GM23338 (cell line): ENCODE measurements around the gene RAD54L2. TPM values are rescaled to one million over a fixed set of nuclear protein-coding genes. Genes with fewer than 3 reads are reported as not detected.
A peak's percentile ranks its signal among the peaks of the same experiment; 100 is the strongest.

Source experiments
- ATAC-seq: fragments of 200-7000 bp; cut with Tn5 transposase; 3 replicates; pipeline ENCODE4 v1.9.1; 2020
- DNase-seq: peaks from one replicate; pipeline ENCODE4 v3.0.0-alpha.2; 2015; ENCODE audit warnings: low spot score
- H2AFZ ChIP-seq: fragments of 200-600 bp; sonication (generic); 2 replicates; pipeline ENCODE4 v1.8.0; 2016; ENCODE audit warnings: antibody characterized with exemption, mild to moderate bottlenecking, moderate library complexity
- H3F3A ChIP-seq: fragments of 200-600 bp; sonication (generic); replicated peaks from 2 replicates; pipeline ENCODE4 v1.8.0; 2017; ENCODE audit warnings: antibody characterized with exemption, mixed run types, low read depth
- H3K27ac ChIP-seq: fragments of 200-600 bp; sonication (generic); 2 replicates; pipeline ENCODE4 v1.6.1; 2016; ENCODE audit warnings: low read depth
- H3K27me3 ChIP-seq: fragments of 200-600 bp; sonication (generic); 2 replicates; pipeline ENCODE4 v1.8.0; 2016; ENCODE audit warnings: mild to moderate bottlenecking, mixed run types, moderate library complexity; ENCODE audit not compliant: insufficient read depth
- H3K36me3 ChIP-seq: fragments of 200-600 bp; sonication (generic); 2 replicates; pipeline ENCODE4 v1.8.0; 2016; ENCODE audit warnings: mild to moderate bottlenecking; ENCODE audit not compliant: insufficient read depth
- H3K4me1 ChIP-seq: fragments of 200-600 bp; sonication (generic); 2 replicates; pipeline ENCODE4 v1.8.0; 2016; ENCODE audit warnings: mild to moderate bottlenecking, moderate library complexity; ENCODE audit not compliant: insufficient read depth
- H3K4me2 ChIP-seq: fragments of 200-600 bp; sonication (generic); 2 replicates; pipeline ENCODE4 v1.7.1; 2017; ENCODE audit warnings: mixed run types
- H3K4me3 ChIP-seq: fragments of 200-600 bp; sonication (generic); 2 replicates; pipeline ENCODE4 v1.6.1; 2016; ENCODE audit warnings: mixed run types
- H3K79me2 ChIP-seq: fragments of 200-600 bp; sonication (generic); replicated peaks from 2 replicates; pipeline ENCODE4 v1.8.0; 2017; ENCODE audit warnings: mild to moderate bottlenecking; ENCODE audit not compliant: insufficient read depth
- H3K9me2 ChIP-seq: fragments of 200-600 bp; sonication (generic); 2 replicates; pipeline ENCODE4 v1.8.0; 2017; ENCODE audit not compliant: insufficient read depth
- H4K20me1 ChIP-seq: fragments of 200-600 bp; sonication (generic); replicated peaks from 2 replicates; pipeline ENCODE4 v1.8.0; 2017; ENCODE audit warnings: mild to moderate bottlenecking; ENCODE audit not compliant: insufficient read depth
- H3K27ac Mint-ChIP-seq: 2 replicates; pipeline ENCODE4 v1.8.0; 2020; ENCODE audit warnings: inconsistent platforms, mild to moderate bottlenecking, moderate library complexity, mixed read lengths
- H3K27me3 Mint-ChIP-seq: 3 replicates; pipeline ENCODE4 v1.8.0; 2022; ENCODE audit warnings: low read depth, mild to moderate bottlenecking, moderate library complexity, mixed read lengths, inconsistent platforms; ENCODE audit not compliant: insufficient read depth, poor library complexity
- H3K36me3 Mint-ChIP-seq: 3 replicates; pipeline ENCODE4 v1.8.0; 2021; ENCODE audit warnings: low read depth, mild to moderate bottlenecking, inconsistent platforms, moderate library complexity, mixed read lengths
- H3K4me1 Mint-ChIP-seq: 3 replicates; pipeline ENCODE4 v1.8.0; 2020; ENCODE audit warnings: mild to moderate bottlenecking, inconsistent platforms, mixed read lengths
- H3K4me3 Mint-ChIP-seq: 3 replicates; pipeline ENCODE4 v1.8.0; 2021; ENCODE audit warnings: moderate library complexity, mild to moderate bottlenecking, inconsistent platforms, mixed read lengths
- H3K9me3 Mint-ChIP-seq: 3 replicates; pipeline ENCODE4 v1.8.0; 2020; ENCODE audit warnings: moderate library complexity, mild to moderate bottlenecking, inconsistent platforms, mixed read lengths
- CREB1 ChIP-seq: fragments of 250-450 bp; sonication (Bioruptor Pico); IDR thresholded peaks from 2 replicates; pipeline ENCODE4 v1.5.0; 2020; ENCODE audit warnings: low read depth, mild to moderate bottlenecking, moderate library complexity
- ETS1 ChIP-seq: IDR thresholded peaks from 2 replicates; pipeline ENCODE4 v1.6.1; 2016; ENCODE audit warnings: antibody characterized with exemption
- EZH2 ChIP-seq: fragments of 200-600 bp; sonication (generic); IDR thresholded peaks from one replicate; pipeline ENCODE4 v1.8.0; 2017; ENCODE audit warnings: antibody characterized with exemption, mild to moderate bottlenecking, low read depth; ENCODE audit not compliant: unreplicated experiment
- EZH2phosphoT487 ChIP-seq: fragments of 200-600 bp; sonication (generic); IDR thresholded peaks from one replicate; pipeline ENCODE4 v1.8.1; 2018; ENCODE audit warnings: antibody characterized with exemption; ENCODE audit not compliant: unreplicated experiment
- NANOG ChIP-seq: IDR thresholded peaks from 2 replicates; pipeline ENCODE4 v1.6.1; 2016; ENCODE audit warnings: antibody characterized with exemption, borderline replicate concordance
- POLR2AphosphoS5 ChIP-seq: IDR thresholded peaks from 2 replicates; pipeline ENCODE4 v1.6.1; 2016; ENCODE audit warnings: antibody characterized with exemption, low read depth
- REST ChIP-seq: IDR thresholded peaks from one replicate; pipeline ENCODE4 v1.6.1; 2018; ENCODE audit warnings: antibody characterized with exemption; ENCODE audit not compliant: unreplicated experiment
- STAT1 ChIP-seq: IDR thresholded peaks from one replicate; pipeline ENCODE4 v1.6.1; 2016; ENCODE audit warnings: antibody characterized with exemption; ENCODE audit not compliant: unreplicated experiment
- ZNF331 ChIP-seq: fragments of 250-450 bp; sonication (Bioruptor Pico); IDR thresholded peaks from 2 replicates; pipeline ENCODE4 v1.5.0; 2020; ENCODE audit warnings: low read depth, mild to moderate bottlenecking, moderate library complexity
- ZNF462 ChIP-seq: fragments of 250-450 bp; sonication (Bioruptor Pico); IDR thresholded peaks from 2 replicates; pipeline ENCODE4 v1.5.0; 2020; ENCODE audit warnings: mild to moderate bottlenecking, moderate library complexity
- polyA plus RNA-seq: library from polyadenylated mRNA; unstranded; fragments of >200 nt; fragmentation: Nextera tagmentation; extraction: Ambion mirVana; gene quantifications from 2 replicates; pipeline ENCODE4 v1.2.1, GENCODE V29; 2016
- total RNA-seq: library from RNA; depleted of rRNA; stranded (reverse); fragments of >200 nt; shearing (Covaris generic); gene quantifications from 2 replicates; pipeline ENCODE4 v1.2.3, GENCODE V29; 2014

RAD54L2 gene
- total and polyA plus RNA-seq, 2 experiments from 2014 or later, result 9.4 to 29.2 TPM

GRCh38 chr3:51502562-51502910 is 36.0 kb upstream of the RAD54L2 start:
- H2AFZ ChIP-seq, result no peak overlapping the region; the same call in 1 of the 2 replicates
- H3K36me3 ChIP-seq, result no peaks in the 10 kb centered on the region
- no peaks in the 10 kb centered on the region for H3K4me1 ChIP-seq
- no peaks in the 10 kb centered on the region for H3K4me1 Mint-ChIP-seq
- H3K36me3 Mint-ChIP-seq, result no peaks in the 10 kb centered on the region; the same call in 2 of the 3 replicates
- no peak for ATAC-seq
- peak; percentile 25 for DNase-seq
- no peaks in the 10 kb centered on the region for H3K9me2 ChIP-seq
- H4K20me1 ChIP-seq, result no peaks in the 10 kb centered on the region; the same call in 1 of the 2 replicates
- H3K9me3 Mint-ChIP-seq, result no peaks in the 10 kb centered on the region; the same call in 2 of the 3 replicates
- no peak overlapping the region for H3K27ac Mint-ChIP-seq
- H3K79me2 ChIP-seq, result peaks cover 14% of the 10 kb centered on the region
- H3K27me3 Mint-ChIP-seq, result peaks cover 12% of the 10 kb centered on the region
- no peaks in the 10 kb centered on the region for H3K27me3 ChIP-seq
- no peak overlapping the region for H3K27ac ChIP-seq
- no peak for TF ChIP-seq POLR2AphosphoS5
- TF ChIP-seq EZH2phosphoT487, result no peak
- no peak for TF ChIP-seq CREB1
- TF ChIP-seq NANOG, result no peak
- TF ChIP-seq ZNF462 (CRISPR knock-in tag), result no peak
- TF ChIP-seq ETS1, result no peak
- no peak for TF ChIP-seq ZNF331 (CRISPR knock-in tag)
- TF ChIP-seq REST, result no peak
- TF ChIP-seq STAT1, result no peak
- TF ChIP-seq EZH2, result no peak
- H3K4me3 ChIP-seq, result no peak overlapping the region
- no peak overlapping the region for H3K4me3 Mint-ChIP-seq
- H3F3A ChIP-seq, result no peaks in the 10 kb centered on the region
- no peak overlapping the region for H3K4me2 ChIP-seq
